RWPE2 (cell line): Measurements from ENCODE around the gene CDS2.
"Not testable (repeated sequence)": the region's sequence is repeated elsewhere in the genome, so short reads cannot be mapped to it uniquely, and the experiment has no call there.

Experiments used
- ATAC-seq: fragments of 200-7000 bp; cut with Tn5 transposase; 3 replicates; pipeline ENCODE4 v1.9.1; 2021; ENCODE audit warnings: low read depth
- DNase-seq: peaks from one replicate; pipeline ENCODE4 v3.0.0-alpha.2; 2020; ENCODE audit warnings: low spot score
- H3K27ac ChIP-seq: fragments of 450-650 bp; 2 replicates; pipeline ENCODE4 v1.5.1; 2017; ENCODE audit warnings: mild to moderate bottlenecking; ENCODE audit not compliant: poor library complexity, severe bottlenecking
- H3K27me3 ChIP-seq: fragments of 250-450 bp; sonication (Bioruptor Pico); 2 replicates; pipeline ENCODE4 v1.5.1; 2021; ENCODE audit warnings: mild to moderate bottlenecking, moderate library complexity; ENCODE audit not compliant: insufficient read depth, poor library complexity, severe bottlenecking
- H3K36me3 ChIP-seq: fragments of 250-450 bp; sonication (Bioruptor Pico); 2 replicates; pipeline ENCODE4 v1.5.1; 2020; ENCODE audit warnings: low read depth, mild to moderate bottlenecking, moderate library complexity
- H3K4me1 ChIP-seq: fragments of 250-450 bp; sonication (Bioruptor Pico); 2 replicates; pipeline ENCODE4 v1.5.1; 2021; ENCODE audit warnings: mild to moderate bottlenecking, moderate library complexity; ENCODE audit not compliant: insufficient read depth, poor library complexity, severe bottlenecking
- H3K4me3 ChIP-seq: fragments of 250-450 bp; sonication (Bioruptor Pico); 2 replicates; pipeline ENCODE4 v1.5.1; 2021; ENCODE audit warnings: mild to moderate bottlenecking, moderate library complexity; ENCODE audit not compliant: severe bottlenecking
- H3K9me3 ChIP-seq: fragments of 250-450 bp; sonication (Bioruptor Pico); 2 replicates; pipeline ENCODE4 v1.5.1; 2021; ENCODE audit warnings: mild to moderate bottlenecking, moderate library complexity; ENCODE audit not compliant: severe bottlenecking
- TF ChIP-seq, protein P1 (sequence below): fragments of 450-650 bp; IDR thresholded peaks from one replicate; pipeline ENCODE4 v1.5.1; 2017; ENCODE audit warnings: mild to moderate bottlenecking, moderate library complexity; ENCODE audit not compliant: poor library complexity, severe bottlenecking

The CDS2 gene

DNA sequence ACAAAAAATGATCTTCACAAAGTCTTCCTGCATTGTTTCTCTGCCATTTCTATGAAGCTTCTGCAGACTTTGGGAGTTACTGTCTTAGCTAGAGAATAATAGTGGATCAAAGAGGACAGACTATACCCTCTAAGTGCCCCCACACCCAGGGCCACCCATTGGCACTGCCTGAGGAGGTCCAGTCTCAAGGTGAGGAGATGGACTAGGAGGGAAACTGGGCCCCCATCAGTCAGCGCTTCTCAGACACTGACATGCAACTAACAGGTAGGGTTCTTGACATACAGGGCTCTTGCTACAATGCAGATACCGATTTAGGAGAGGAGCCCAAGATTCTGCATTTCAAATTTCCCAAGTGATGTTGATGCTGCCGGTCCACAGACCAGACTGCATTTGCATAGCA, 31.4 kb upstream of the CDS2 start:
- H3K27ac ChIP-seq = no peak overlapping the region
- H3K4me1 ChIP-seq = no peaks in the 10 kb centered on the region
- no peaks in the 10 kb centered on the region for H3K27me3 ChIP-seq
- ATAC-seq = 0 out of 3 replicates have a peak, but pooled peaks have one; percentile 9
- no peaks in the 10 kb centered on the region for H3K9me3 ChIP-seq
- H3K4me3 ChIP-seq = no peak overlapping the region
- no peak for DNase-seq
- TF ChIP-seq, protein P1, sequence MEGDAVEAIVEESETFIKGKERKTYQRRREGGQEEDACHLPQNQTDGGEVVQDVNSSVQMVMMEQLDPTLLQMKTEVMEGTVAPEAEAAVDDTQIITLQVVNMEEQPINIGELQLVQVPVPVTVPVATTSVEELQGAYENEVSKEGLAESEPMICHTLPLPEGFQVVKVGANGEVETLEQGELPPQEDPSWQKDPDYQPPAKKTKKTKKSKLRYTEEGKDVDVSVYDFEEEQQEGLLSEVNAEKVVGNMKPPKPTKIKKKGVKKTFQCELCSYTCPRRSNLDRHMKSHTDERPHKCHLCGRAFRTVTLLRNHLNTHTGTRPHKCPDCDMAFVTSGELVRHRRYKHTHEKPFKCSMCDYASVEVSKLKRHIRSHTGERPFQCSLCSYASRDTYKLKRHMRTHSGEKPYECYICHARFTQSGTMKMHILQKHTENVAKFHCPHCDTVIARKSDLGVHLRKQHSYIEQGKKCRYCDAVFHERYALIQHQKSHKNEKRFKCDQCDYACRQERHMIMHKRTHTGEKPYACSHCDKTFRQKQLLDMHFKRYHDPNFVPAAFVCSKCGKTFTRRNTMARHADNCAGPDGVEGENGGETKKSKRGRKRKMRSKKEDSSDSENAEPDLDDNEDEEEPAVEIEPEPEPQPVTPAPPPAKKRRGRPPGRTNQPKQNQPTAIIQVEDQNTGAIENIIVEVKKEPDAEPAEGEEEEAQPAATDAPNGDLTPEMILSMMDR = no peak
- H3K36me3 ChIP-seq = peaks cover 35% of the 10 kb centered on the region

DNA sequence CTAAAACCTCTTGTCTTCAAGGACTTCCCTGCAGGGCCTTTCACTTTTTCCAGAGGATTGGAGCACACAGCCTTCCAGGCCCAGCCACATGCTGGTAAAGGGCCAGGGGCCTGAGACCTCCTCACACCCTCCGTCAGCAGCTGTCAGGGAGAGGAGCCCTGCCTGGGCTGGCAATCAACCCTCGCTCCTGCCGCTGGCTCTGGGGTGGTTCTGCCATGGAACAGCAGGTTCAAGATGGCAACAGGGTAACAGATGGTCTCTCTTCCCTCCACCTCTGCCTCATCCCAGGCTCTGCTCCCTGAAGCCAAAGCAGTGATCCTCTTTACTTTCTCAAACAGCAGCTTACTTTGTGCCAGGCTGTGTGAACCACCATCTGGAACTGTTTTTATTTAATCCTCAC, 30.9 kb upstream of the CDS2 start:
- Histone ChIP-seq H3K27ac (no peak overlapping the region), H3K36me3 (peaks cover 38% of the 10 kb centered on the region), H3K9me3 (no peaks in the 10 kb centered on the region), H3K4me3 (no peak overlapping the region), H3K4me1 (no peaks in the 10 kb centered on the region), H3K27me3 (no peaks in the 10 kb centered on the region)
- TF ChIP-seq, protein P1 = no peak
- DNase-seq (no peak), ATAC-seq (no peak)

DNA sequence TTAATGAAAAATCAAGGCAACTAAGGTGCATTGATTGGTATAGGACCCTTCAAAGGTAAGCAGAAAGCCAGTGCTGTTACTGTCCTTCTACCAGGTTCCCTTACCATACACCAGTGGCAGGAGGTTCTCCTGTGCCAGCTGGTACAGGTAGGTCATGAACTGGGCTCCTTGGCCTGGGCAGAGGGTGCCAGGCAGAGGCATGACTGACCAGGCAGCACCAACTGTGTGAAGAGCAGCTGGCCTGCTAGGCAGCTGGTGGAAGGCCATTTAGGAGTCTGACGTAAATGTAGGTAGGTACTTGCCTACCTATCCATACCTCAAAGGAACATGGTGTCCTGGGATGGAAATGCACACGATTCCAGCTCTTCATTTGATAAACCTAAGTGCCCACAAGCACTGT, 30.3 kb upstream of the CDS2 start:
- Histone ChIP-seq H3K27me3 (no peaks in the 10 kb centered on the region), H3K4me1 (no peaks in the 10 kb centered on the region), H3K9me3 (no peaks in the 10 kb centered on the region), H3K36me3 (peaks cover 44% of the 10 kb centered on the region), H3K4me3 (no peak overlapping the region), H3K27ac (no peak overlapping the region)
- TF ChIP-seq, protein P1 = no peak
- ATAC-seq = no peak
- DNase-seq = no peak

DNA sequence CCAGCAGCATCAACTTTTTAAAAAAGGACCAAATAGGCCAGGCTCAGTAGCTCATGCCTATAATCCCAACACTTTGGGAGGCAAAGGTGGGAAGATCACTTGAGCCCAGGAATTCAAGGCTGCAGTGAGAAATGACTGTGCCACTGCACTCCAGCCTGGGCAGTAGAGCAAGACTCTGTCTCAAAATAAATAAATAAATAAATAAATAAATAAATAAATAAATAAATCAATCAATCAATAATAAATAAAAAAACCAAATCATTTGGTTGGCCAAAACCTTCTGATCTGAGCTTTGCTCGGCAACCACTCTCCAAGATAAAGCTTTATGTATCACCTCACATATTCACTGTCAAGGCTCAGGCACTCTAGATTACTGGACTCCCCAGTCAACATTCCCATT, 27.8 kb upstream of the CDS2 start:
- not testable (repeated sequence) for DNase-seq, H3K4me3 ChIP-seq, H3K27me3 ChIP-seq, H3K4me1 ChIP-seq, ATAC-seq, H3K9me3 ChIP-seq, H3K27ac ChIP-seq
- peaks cover 61% of the 10 kb centered on the region for H3K36me3 ChIP-seq

DNA sequence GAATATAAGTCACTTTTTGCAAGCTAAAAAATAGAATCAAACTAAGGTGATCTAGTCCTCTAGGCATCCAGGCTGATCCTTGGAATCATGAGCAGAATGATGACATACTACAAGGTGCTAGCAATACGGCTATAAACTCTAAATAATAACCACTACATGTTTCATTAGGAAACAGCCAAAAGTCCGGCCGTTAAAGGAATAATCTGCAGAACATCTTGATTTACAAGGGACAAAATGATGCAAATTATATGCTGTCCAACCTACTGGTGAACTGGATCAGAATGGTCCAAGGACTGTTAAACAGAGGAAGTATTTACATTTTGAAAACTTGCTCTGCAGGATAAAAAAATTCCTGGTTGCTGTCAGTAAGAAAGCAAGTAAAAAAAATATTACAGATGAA, 26.9 kb upstream of the CDS2 start:
- H3K4me1 ChIP-seq, H3K9me3 ChIP-seq, ATAC-seq, H3K4me3 ChIP-seq, DNase-seq, H3K27ac ChIP-seq, H3K27me3 ChIP-seq: not testable (repeated sequence)
- H3K36me3 ChIP-seq = peaks cover 70% of the 10 kb centered on the region

DNA sequence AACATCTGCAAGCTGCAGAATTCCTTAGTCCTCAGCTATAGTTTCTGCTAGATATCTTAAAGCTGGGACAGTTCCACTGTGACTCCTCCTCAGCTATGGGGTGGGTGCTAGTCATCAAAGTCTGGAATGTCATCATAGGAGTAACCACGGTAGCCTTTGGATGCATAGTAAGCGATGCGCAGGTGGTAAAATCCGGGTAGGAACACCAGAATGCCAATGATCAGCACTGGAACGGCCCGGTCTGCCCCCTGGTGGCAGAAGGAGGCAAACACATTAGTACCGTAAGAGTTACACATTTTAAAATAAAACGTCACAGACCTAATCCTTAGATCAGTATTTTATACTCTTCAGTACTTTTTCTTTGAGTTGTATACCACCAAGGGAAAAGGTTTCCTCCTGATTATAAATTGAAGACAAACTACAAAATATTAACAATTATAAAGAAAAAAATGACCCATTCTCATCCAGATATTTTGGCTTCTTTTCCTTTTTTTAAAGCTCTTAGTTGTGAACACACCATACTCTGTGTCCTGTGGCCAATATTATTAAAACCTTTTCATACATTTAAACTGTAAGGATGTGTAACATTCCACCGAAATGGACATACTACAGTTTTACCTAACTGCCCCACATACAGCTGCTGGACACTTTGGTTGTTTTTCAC, 26.0 kb upstream of the CDS2 start:
- H3K27me3 ChIP-seq = no peaks in the 10 kb centered on the region
- no peak overlapping the region for H3K27ac ChIP-seq
- DNase-seq (no peak), ATAC-seq (peak; percentile 83)
- no peak overlapping the region for H3K4me3 ChIP-seq
- no peaks in the 10 kb centered on the region for H3K4me1 ChIP-seq
- no peaks in the 10 kb centered on the region for H3K9me3 ChIP-seq
- H3K36me3 ChIP-seq = peaks cover 79% of the 10 kb centered on the region
- TF ChIP-seq, protein P1 = peak; percentile 99
